Mucosa of rectum (tissue), 2 donors: ENCODE results near the gene ST6GALNAC5.

ENCODE experiments used
- H3K27ac ChIP-seq, 2 donors: one replicate each; pipeline ENCODE4 v1.7.0; 2013; ENCODE audit warnings: inconsistent platforms in 2 of 2, low read depth in 2 of 2, low read length in 2 of 2
- H3K27me3 ChIP-seq, 2 donors: one replicate each; pipeline ENCODE4 v1.7.0; 2013; ENCODE audit warnings: low read length in 2 of 2; ENCODE audit not compliant: control insufficient read depth in 2 of 2, insufficient read depth in 2 of 2
- H3K36me3 ChIP-seq, 2 donors: one replicate each; pipeline ENCODE4 v1.7.0; 2013; ENCODE audit warnings: low read length in 2 of 2; ENCODE audit not compliant: control insufficient read depth in 2 of 2, insufficient read depth in 2 of 2
- H3K4me1 ChIP-seq, 2 donors: one replicate each; pipeline ENCODE4 v1.7.0; 2013; ENCODE audit warnings: low read length in 2 of 2, mild to moderate bottlenecking in 1 of 2; ENCODE audit not compliant: control insufficient read depth in 2 of 2, insufficient read depth in 2 of 2
- H3K4me3 ChIP-seq, 2 donors: one replicate each; pipeline ENCODE4 v1.7.0; 2013; ENCODE audit warnings: low read length in 2 of 2
- H3K9ac ChIP-seq, 2 donors: one replicate each; pipeline ENCODE4 v1.7.0; 2013; ENCODE audit warnings: low read length in 2 of 2, low read depth in 1 of 2, mild to moderate bottlenecking in 1 of 2
- H3K9me3 ChIP-seq, 2 donors: one replicate each; pipeline ENCODE4 v1.7.0; 2013; ENCODE audit warnings: low read length in 2 of 2; ENCODE audit not compliant: control insufficient read depth in 2 of 2
- donor health status: healthy.
- donor health status: Normal muscosa, but diverticular disease.

Gene ST6GALNAC5

GRCh38 chr1:76998582-76999223, 131.4 kb downstream of the ST6GALNAC5 start:
- no peaks in the 10 kb centered on the region for H3K9me3 ChIP-seq
- H3K36me3 ChIP-seq = no peaks in the 10 kb centered on the region
- no peaks in the 10 kb centered on the region for H3K27me3 ChIP-seq
- no peak overlapping the region for H3K9ac ChIP-seq
- H3K4me3 ChIP-seq = no peak overlapping the region
- H3K4me1 ChIP-seq = no peaks in the 10 kb centered on the region
- H3K27ac ChIP-seq = no peak overlapping the region

GRCh38 chr1:77007675-77008074, 140.4 kb downstream of the ST6GALNAC5 start:
- Histone ChIP-seq H3K27me3 (no peaks in the 10 kb centered on the region), H3K4me3 (no peak overlapping the region), H3K9ac (no peak overlapping the region), H3K9me3 (no peaks in the 10 kb centered on the region), H3K27ac (no peak overlapping the region), H3K4me1 (no peaks in the 10 kb centered on the region), H3K36me3 (no peaks in the 10 kb centered on the region)

DNA sequence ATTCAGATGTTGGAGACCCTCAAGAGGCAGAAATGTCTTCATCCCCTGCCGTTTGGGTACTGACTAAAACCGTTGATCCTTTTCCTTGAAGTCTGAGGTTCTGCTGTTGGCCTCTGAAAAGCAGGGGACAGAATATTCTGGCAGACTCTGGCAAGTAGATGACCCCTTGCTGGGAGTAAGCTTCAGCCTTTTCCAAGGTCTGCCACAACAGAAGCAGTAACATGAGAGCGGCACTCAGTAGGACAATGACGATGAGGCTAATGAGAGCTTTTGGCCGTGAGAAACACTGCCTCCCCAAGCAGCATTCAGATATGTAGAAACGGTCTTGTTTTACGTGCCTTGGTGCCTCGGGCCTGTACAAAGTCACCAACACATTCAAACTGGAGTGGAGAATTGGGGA, 143.7 kb downstream of the ST6GALNAC5 start:
- Histone ChIP-seq H3K9me3 (no peaks in the 10 kb centered on the region), H3K9ac (no peak overlapping the region), H3K4me3 (no peak overlapping the region), H3K4me1 (no peaks in the 10 kb centered on the region), H3K36me3 (no peaks in the 10 kb centered on the region), H3K27ac (no peak overlapping the region), H3K27me3 (no peaks in the 10 kb centered on the region)

DNA sequence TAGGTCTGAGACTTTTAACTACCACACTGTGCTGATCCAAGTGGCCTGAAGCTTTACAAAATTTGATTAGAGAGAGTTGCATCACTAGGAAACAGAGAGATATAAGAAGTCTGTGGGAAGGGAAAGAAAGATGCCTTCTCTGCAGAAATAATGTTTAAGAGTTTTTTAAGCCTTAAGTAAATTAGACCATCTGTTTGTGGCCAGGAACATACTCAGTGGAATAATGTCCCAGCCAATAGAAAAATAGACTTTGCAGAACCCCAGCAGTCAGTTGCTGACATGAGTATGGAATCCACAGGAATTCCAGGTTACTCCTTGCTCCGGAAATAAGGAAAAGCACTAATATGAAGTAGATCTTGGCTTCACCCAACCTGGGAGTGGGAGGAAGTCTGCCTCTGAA, 144.8 kb downstream of the ST6GALNAC5 start:
- H3K9me3 ChIP-seq = no peaks in the 10 kb centered on the region
- no peak overlapping the region for H3K4me3 ChIP-seq
- no peaks in the 10 kb centered on the region for H3K4me1 ChIP-seq
- no peaks in the 10 kb centered on the region for H3K27me3 ChIP-seq
- H3K27ac ChIP-seq = no peak overlapping the region
- H3K36me3 ChIP-seq = no peaks in the 10 kb centered on the region
- H3K9ac ChIP-seq = no peak overlapping the region

DNA sequence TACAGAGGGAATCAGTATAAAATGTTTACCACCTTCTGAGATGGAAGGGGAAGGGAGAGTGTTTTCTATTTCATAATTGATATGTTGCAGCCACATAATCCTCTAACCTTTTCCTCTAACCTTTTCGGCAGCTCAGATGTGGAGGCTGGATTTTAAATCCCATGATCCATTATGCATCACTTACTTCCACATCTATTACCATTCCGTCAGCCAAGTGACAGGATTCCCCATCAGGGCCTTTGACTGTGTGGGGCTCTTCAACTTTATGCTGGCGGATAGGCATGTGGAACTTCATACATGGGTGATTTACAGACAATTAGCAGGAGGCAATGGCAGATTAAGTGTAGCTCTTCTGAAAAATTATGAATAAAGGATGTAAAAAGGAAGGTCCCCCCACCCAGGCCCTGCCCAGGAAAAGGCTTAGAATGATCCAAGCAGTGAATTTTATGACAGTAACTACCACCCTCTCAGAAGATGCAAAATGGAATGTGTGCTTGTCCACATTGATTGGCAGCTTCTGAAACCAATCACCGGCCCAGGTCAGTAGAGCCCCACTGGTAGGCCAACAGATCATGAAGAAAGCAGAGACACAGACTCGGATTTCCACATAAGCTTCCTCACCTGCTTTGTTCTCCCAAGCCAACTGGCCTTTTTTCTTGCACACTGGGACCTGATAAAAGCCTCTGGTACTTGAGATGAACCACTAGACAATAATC, 147.0 kb downstream of the ST6GALNAC5 start:
- H3K9ac ChIP-seq = no peak overlapping the region
- no peaks in the 10 kb centered on the region for H3K9me3 ChIP-seq
- H3K27me3 ChIP-seq = no peaks in the 10 kb centered on the region
- H3K4me3 ChIP-seq = no peak overlapping the region
- H3K27ac ChIP-seq = no peak overlapping the region
- no peaks in the 10 kb centered on the region for H3K36me3 ChIP-seq
- no peaks in the 10 kb centered on the region for H3K4me1 ChIP-seq

DNA sequence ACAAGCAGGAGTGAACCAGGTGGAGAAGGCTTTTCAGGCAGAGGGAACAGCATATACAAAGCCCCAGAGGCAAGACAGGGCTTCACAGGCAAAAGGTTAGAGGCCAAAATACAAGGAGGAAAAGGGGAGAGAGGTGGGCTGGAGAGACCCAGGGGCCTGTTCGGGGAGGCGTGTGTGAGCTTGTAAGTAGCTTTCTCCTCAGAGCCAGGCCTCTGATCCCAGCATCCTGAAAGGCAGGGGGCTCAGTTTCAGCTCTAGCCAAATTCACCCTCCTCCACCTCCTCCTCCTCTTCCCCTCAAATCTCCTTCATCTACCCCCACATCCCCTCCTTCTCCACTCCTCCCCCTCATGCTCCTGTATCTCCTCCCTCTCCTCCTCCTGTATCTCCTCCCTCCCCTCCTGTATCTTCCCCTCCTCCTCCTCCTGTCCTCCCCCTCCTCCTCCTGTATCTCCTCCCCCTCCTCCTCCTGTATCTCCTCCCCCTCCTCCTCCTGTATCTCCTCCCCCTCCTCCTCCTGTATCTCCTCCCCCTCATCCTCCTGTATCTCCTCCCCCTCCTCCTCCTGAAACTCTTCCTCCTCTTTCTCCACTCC, 148.6 kb downstream of the ST6GALNAC5 start:
- Histone ChIP-seq H3K9me3 (no peaks in the 10 kb centered on the region), H3K4me3 (no peak overlapping the region), H3K9ac (no peak overlapping the region), H3K4me1 (no peaks in the 10 kb centered on the region), H3K27ac (no peak overlapping the region), H3K36me3 (no peaks in the 10 kb centered on the region), H3K27me3 (no peaks in the 10 kb centered on the region)

DNA sequence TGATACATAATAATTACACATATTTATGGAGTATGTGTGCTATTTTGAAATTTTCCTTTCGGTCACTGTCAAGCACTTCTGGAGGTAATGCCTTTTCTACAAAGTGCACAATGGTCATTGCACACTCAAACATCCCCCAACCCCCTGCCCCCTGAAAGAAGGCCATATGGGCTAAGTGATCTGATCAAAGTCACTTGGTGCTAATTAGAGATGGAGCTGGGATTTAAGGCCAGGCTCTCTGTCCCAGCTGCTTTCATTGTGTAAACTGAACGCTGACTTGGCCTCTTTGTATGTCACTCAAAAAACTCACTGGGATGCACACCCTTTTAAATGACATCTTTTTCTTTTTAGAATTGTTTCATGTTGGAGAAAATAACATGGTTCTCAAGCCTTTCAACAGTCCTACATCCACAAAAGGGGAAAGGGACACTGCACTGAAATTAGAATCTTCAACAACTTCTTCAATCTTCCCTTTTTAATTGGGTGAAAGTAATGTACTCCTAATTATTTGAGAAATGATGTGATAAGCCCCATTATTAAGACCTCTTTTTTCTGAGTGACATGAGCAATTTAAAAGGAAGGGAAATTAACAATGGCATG, 149.2 kb downstream of the ST6GALNAC5 start:
- Histone ChIP-seq H3K27me3 (no peaks in the 10 kb centered on the region), H3K27ac (no peak overlapping the region), H3K36me3 (no peaks in the 10 kb centered on the region), H3K9me3 (no peaks in the 10 kb centered on the region), H3K4me1 (no peaks in the 10 kb centered on the region), H3K9ac (no peak overlapping the region), H3K4me3 (no peak overlapping the region)

GRCh38 chr1:77018311-77018710, 151.0 kb downstream of the ST6GALNAC5 start:
- no peaks in the 10 kb centered on the region for H3K27me3 ChIP-seq
- no peaks in the 10 kb centered on the region for H3K36me3 ChIP-seq
- H3K4me1 ChIP-seq = no peaks in the 10 kb centered on the region
- no peak overlapping the region for H3K27ac ChIP-seq
- no peak overlapping the region for H3K4me3 ChIP-seq
- H3K9ac ChIP-seq = no peak overlapping the region
- no peaks in the 10 kb centered on the region for H3K9me3 ChIP-seq

- Histone ChIP-seq H3K36me3 (no peaks in the 10 kb centered on the region), H3K9me3 (no peaks in the 10 kb centered on the region), H3K4me3 (no peak overlapping the region), H3K9ac (no peak overlapping the region), H3K4me1 (no peaks in the 10 kb centered on the region), H3K27ac (no peak overlapping the region), H3K27me3 (no peaks in the 10 kb centered on the region)
Measured at GRCh38 chr1:77018761-77019160, 151.5 kb downstream of the ST6GALNAC5 start.

GRCh38 chr1:77021732-77022131, 154.5 kb downstream of the ST6GALNAC5 start:
- Histone ChIP-seq H3K4me3 (no peak overlapping the region), H3K9me3 (no peaks in the 10 kb centered on the region), H3K4me1 (no peaks in the 10 kb centered on the region), H3K9ac (no peak overlapping the region), H3K27me3 (no peaks in the 10 kb centered on the region), H3K36me3 (no peaks in the 10 kb centered on the region), H3K27ac (no peak overlapping the region)
